ENCODE results near the gene PRKRA. TPM values are rescaled to one million over a fixed set of nuclear protein-coding genes. Genes with fewer than 3 reads are reported as not detected.

The PRKRA gene
- total and polyA plus RNA-seq, 2 of the 13 experiments (the other 11 are each of a cell fraction or from before 2014, with no cell fraction given): 53.1 to 74.7 TPM

DNA sequence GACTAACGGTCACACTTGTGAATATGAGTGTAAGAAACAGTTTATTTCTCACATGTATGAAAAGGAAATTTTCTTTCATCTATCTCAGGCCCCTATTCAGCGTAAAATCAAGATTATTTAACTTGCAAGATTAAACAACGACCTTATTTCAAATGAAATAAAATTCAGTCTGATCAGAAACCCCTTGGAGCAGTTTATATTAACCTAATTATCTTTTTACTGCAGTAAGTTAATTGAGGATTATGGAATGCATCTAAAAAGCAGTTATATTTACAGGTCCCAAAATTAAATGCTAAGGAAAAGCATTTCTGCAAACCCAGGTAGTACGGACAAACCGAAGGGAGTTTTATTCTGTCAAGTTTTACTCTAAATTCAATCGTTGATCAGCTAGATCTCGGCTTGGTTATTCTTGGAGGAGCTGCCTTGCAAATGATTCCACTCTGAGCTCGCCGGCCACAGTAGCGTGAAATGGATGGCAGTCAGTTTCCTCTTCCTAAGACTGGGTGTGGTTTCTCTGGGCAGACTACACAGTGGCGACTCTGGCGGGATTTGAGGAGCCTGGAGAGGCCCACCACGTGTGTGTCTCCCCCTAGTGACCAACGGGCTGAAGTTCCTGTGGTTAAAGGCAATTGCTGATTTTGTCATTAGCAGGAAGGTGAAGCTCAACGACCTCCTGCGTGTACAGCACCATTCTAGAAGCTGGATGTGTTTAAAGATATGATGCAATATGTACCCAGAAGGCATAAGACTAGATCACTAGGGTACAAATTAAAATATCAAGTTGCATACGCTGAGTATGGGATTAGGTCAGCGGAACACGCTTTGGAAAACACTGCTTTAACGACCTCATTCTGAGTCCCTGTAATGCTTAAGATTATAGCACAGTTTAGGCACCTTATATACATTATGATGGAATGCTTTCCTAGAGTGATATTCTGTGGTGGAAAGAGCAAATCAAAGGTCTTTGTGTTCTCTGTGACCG is 36.4 kb downstream of the PRKRA start:
- POLR2A ChIA-PET: interaction anchor here (0.9 to 3.8 kb wide), 7 partner anchors 9 to 302 kb away, joined by 3 to 47 read pairs (median 9); partner anchors contain the start of genes PJVK, PLEKHA3, PRKRA and RBM45
- peak overlapping the region; percentile 57 for H2AFZ ChIP-seq (ENCODE audit: low read length)
- no peaks in the 10 kb centered on the region for H3K9me3 ChIP-seq (ENCODE audit: low read length)
- no peak overlapping the region for H3K27ac ChIP-seq (ENCODE audit: extremely low read length, insufficient read depth, low read length)
- peaks cover 0 to 9% of the 10 kb centered on the region in 2 experiments; a peak in 1 of 5 replicates for H3K27me3 ChIP-seq (ENCODE audit: control insufficient read depth in 1 of 2, insufficient read depth in 2 of 2, low read length in 2 of 2)
- TSS peak; percentile 93 for BruUV-seq (replicated peaks)
- H3K9ac ChIP-seq (ENCODE audit: insufficient read depth, low read depth, low read length): peak overlapping the region; percentile 41
- peak; percentile 90 for DNase-seq (ENCODE audit: low spot score)
- H3K79me2 ChIP-seq (ENCODE audit: insufficient read depth, low read length): no peaks in the 10 kb centered on the region
- WGBS (ENCODE audit: low lambda C conversion rate): 20% methylated on average over 21 of the region's 21 CpGs
- CTCF ChIA-PET (ENCODE audit: low intra/inter-chr PET ratio, low total read pairs): interaction anchor here (1.1 to 2.7 kb wide), 5 partner anchors 17 to 305 kb away, joined by 5 to 24 read pairs (median 6); partner anchors contain the start of gene RBM45
- H3K4me1 ChIP-seq (ENCODE audit: insufficient read depth, low read length): peaks cover 16% of the 10 kb centered on the region; the same call in 1 of the 2 replicates
- no peaks in the 10 kb centered on the region for H3K36me3 ChIP-seq (replicated peaks in 1 of 2; ENCODE audit: control insufficient read depth in 1 of 2, insufficient read depth in 2 of 2, low read length in 2 of 2)
- FAIRE-seq: peak; percentile 92
- H4K20me1 ChIP-seq (ENCODE audit: insufficient read depth, low read length): no peaks in the 10 kb centered on the region
- intact Hi-C loops (cut with micrococcal nuclease; ENCODE audit: unreplicated experiment) (loop anchor here (1.0 to 5.0 kb wide), 6 partner anchors 17 to 432 kb away; partner anchors contain the start of genes PJVK, PRKRA and RBM45), in situ Hi-C loops (cut with HindIII; ENCODE audit: extremely low pct_ligation_motif_present, low pct_unique_long_range_greater_than_20kb) (loop anchor here (10.0 kb wide), 2 partner anchors 110 to 300 kb away; partner anchors contain the start of gene RBM45)
- peak overlapping the region; percentile 92 for H3K4me2 ChIP-seq (ENCODE audit: low read depth, low read length)
- peak overlapping the region; percentile 60 to 75 (median 65) for H3K4me3 ChIP-seq (replicated peaks in 1 of 3; ENCODE audit: insufficient read depth in 1 of 3, low read depth in 2 of 3, low read length in 3 of 3)
- peak; percentile 96 for ATAC-seq
- TF ChIP-seq HIVEP1 (CRISPR knock-in tag; IDR thresholded peaks at IDR 0.05) (no peak), POLR2AphosphoS2 (IDR thresholded peaks at IDR 0.05; ENCODE audit: low read depth, low read length) (no peak), HINFP (CRISPR knock-in tag; IDR thresholded peaks at IDR 0.05; ENCODE audit: low read depth) (no peak), KDM5A (IDR thresholded peaks at IDR 0.05; ENCODE audit: borderline replicate concordance, low read length) (no peak), SRF (IDR thresholded peaks at IDR 0.05; ENCODE audit: low read depth, low read length) (no peak), MLLT10 (CRISPR knock-in tag; IDR thresholded peaks at IDR 0.05) (no peak), SCMH1 (CRISPR knock-in tag; IDR thresholded peaks at IDR 0.05; ENCODE audit: borderline replicate concordance) (no peak), ATM (IDR thresholded peaks at IDR 0.05; ENCODE audit: borderline replicate concordance) (no peak), NFIB (CRISPR knock-in tag; IDR thresholded peaks at IDR 0.05; ENCODE audit: borderline replicate concordance) (no peak), HOXA3 (CRISPR knock-in tag; IDR thresholded peaks at IDR 0.05) (peak; percentile 73; the same call in 1 of the 2 replicates)
- TF ChIP-seq, protein P1, sequence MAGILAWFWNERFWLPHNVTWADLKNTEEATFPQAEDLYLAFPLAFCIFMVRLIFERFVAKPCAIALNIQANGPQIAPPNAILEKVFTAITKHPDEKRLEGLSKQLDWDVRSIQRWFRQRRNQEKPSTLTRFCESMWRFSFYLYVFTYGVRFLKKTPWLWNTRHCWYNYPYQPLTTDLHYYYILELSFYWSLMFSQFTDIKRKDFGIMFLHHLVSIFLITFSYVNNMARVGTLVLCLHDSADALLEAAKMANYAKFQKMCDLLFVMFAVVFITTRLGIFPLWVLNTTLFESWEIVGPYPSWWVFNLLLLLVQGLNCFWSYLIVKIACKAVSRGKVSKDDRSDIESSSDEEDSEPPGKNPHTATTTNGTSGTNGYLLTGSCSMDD (CRISPR knock-in tag; IDR thresholded peaks at IDR 0.05): no peak
- TF ChIP-seq, protein P2, sequence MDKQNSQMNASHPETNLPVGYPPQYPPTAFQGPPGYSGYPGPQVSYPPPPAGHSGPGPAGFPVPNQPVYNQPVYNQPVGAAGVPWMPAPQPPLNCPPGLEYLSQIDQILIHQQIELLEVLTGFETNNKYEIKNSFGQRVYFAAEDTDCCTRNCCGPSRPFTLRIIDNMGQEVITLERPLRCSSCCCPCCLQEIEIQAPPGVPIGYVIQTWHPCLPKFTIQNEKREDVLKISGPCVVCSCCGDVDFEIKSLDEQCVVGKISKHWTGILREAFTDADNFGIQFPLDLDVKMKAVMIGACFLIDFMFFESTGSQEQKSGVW (CRISPR knock-in tag; IDR thresholded peaks at IDR 0.05; ENCODE audit: borderline replicate concordance): no peak
- TF ChIP-seq, protein P3, sequence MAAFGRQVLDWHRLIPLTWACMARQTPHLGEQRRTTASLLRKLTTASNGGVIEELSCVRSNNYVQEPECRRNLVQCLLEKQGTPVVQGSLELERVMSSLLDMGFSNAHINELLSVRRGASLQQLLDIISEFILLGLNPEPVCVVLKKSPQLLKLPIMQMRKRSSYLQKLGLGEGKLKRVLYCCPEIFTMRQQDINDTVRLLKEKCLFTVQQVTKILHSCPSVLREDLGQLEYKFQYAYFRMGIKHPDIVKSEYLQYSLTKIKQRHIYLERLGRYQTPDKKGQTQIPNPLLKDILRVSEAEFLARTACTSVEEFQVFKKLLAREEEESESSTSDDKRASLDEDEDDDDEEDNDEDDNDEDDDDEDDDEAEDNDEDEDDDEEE (CRISPR knock-in tag; IDR thresholded peaks at IDR 0.05): no peak
- TF ChIP-seq, protein P4, sequence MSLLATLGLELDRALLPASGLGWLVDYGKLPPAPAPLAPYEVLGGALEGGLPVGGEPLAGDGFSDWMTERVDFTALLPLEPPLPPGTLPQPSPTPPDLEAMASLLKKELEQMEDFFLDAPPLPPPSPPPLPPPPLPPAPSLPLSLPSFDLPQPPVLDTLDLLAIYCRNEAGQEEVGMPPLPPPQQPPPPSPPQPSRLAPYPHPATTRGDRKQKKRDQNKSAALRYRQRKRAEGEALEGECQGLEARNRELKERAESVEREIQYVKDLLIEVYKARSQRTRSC (CRISPR knock-in tag; IDR thresholded peaks at IDR 0.05; ENCODE audit: low read depth): no peak
- TF ChIP-seq, protein P5, sequence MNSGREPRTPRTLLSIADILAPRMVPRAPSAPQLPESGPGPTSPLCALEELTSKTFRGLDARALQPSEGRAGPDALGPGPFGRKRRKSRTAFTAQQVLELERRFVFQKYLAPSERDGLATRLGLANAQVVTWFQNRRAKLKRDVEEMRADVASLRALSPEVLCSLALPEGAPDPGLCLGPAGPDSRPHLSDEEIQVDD (CRISPR knock-in tag; IDR thresholded peaks at IDR 0.05; ENCODE audit: borderline replicate concordance): no peak
